Esophagus squamous epithelium (tissue), 4 donors: ENCODE data around the gene KSR1.

ENCODE experiments used
- POLR2A ChIP-seq, 4 donors: fragments of 450-650 bp; IDR thresholded peaks; one replicate each; pipeline ENCODE4 v1.6.1; 2017; ENCODE audit warnings: antibody characterized with exemption in 4 of 4, mild to moderate bottlenecking in 4 of 4, moderate library complexity in 3 of 4
- TF ChIP-seq, protein P1 (sequence below), 6 experiments: fragments of 450-650 bp in 4 of 6; fragments of 200-600 bp in 2 of 6; sonication (generic) in 2 of 6; IDR thresholded peaks; one replicate each; pipeline ENCODE4 v1.5.1; 2016 to 2019; ENCODE audit warnings: antibody characterized with exemption in 6 of 6, mild to moderate bottlenecking in 4 of 6, moderate library complexity in 4 of 6

DNA sequence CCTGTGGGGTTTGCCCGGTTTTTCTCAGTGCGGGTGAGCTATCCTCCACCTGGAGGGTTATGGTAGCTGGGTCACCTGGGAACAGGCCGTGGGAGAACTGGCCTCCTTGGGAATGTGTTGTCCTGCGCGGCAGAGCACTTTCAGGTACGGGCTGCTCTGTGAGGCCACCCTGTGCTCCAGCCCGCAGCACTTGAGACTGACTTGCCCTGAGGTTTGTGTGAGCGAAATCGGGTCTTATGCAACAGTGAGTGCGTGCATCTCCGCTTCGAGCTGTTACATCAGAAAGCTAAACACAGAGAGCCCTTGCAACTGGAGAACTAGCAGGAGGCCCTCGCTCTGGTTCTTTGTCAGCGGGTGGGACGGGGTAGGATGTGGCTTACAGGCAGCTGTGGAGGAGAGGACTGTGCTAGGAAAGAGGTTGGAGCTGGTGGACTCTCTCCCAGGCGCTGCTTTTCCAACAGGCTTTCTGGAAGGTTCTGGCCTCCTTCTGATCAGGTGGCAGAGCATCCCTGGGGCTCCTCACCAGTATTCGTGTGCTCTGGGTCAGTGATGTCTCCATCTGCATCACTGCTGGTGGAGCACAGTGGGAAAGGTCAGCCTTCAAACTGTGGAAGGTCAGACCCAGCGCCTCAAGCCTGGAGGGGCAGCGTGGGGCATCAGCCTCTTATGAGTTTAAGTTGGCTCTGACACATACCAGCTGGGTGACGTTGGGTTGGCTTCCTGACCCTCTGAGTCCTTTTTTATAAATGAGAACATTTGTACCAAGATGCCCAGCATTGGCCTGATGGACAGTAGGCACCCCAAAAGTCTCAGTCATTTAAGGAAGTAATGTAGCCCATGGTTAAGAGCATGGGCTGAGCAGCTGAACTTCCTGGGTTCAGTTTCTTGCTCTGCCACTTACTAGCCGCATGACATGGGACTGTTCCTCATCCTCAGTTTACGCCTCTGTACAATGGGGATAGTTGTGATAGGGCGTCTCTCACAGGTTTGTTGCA is 76.3 kb downstream of the KSR1 start:
- TF ChIP-seq, protein P1, sequence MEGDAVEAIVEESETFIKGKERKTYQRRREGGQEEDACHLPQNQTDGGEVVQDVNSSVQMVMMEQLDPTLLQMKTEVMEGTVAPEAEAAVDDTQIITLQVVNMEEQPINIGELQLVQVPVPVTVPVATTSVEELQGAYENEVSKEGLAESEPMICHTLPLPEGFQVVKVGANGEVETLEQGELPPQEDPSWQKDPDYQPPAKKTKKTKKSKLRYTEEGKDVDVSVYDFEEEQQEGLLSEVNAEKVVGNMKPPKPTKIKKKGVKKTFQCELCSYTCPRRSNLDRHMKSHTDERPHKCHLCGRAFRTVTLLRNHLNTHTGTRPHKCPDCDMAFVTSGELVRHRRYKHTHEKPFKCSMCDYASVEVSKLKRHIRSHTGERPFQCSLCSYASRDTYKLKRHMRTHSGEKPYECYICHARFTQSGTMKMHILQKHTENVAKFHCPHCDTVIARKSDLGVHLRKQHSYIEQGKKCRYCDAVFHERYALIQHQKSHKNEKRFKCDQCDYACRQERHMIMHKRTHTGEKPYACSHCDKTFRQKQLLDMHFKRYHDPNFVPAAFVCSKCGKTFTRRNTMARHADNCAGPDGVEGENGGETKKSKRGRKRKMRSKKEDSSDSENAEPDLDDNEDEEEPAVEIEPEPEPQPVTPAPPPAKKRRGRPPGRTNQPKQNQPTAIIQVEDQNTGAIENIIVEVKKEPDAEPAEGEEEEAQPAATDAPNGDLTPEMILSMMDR (IDR thresholded peaks at IDR 0.05): no peak
- TF ChIP-seq POLR2A (IDR thresholded peaks at IDR 0.05): peak in 2 of 4 donors; percentile 25 to 36
